Tibial artery (tissue), 4 donors: ENCODE measurements around the gene GRIK5.

ENCODE experiments used
- DNase-seq, 2 donors: peaks; one replicate each; pipeline ENCODE4 v3.0.0-alpha.2; 2019
- H3K27ac ChIP-seq, 2 donors: fragments of 200-600 bp; sonication (generic) in 1 of 2; 1 replicate in 1 of 2; 2 replicates in 1 of 2; pipeline ENCODE4 v1.5.1; 2018 to 2019; ENCODE audit warnings: mild to moderate bottlenecking in 1 of 2
- H3K27me3 ChIP-seq, 2 donors: fragments of 200-600 bp; sonication (generic) in 1 of 2; one replicate each; pipeline versions ENCODE4 v1.5.1 to v1.6.0; 2016 to 2019
- H3K36me3 ChIP-seq, 3 donors: fragments of 200-600 bp; sonication (generic) in 2 of 3; one replicate each; pipeline ENCODE4 v1.5.1; 2016 to 2019; ENCODE audit warnings: mild to moderate bottlenecking in 2 of 3
- H3K4me1 ChIP-seq, 4 donors: fragments of 200-600 bp; sonication (generic) in 2 of 4; 1 replicate in 3 of 4; 2 replicates in 1 of 4; pipeline ENCODE4 v1.5.1; 2016 to 2019
- H3K4me3 ChIP-seq, 2 donors: fragments of 200-600 bp; sonication (generic) in 1 of 2; 1 replicate in 1 of 2; 2 replicates in 1 of 2; pipeline ENCODE4 v1.5.1; 2018 to 2019; ENCODE audit warnings: mild to moderate bottlenecking in 2 of 2
- H3K9me3 ChIP-seq, 3 donors: fragments of 200-600 bp; sonication (generic) in 1 of 3; one replicate each; pipeline ENCODE4 v1.5.1; 2016 to 2019
- CTCF ChIP-seq, 2 experiments: fragments of 200-600 bp in 1 of 2; fragments of 450-650 bp in 1 of 2; IDR thresholded peaks; one replicate each; pipeline ENCODE4 v1.5.1; 2017 to 2019; ENCODE audit warnings: antibody characterized with exemption in 2 of 2, mild to moderate bottlenecking in 1 of 2, moderate library complexity in 1 of 2
- intact Hi-C: fragments of 100-400 bp; cut with DNase I; formaldehyde crosslinking; loops from one replicate; pipeline ENCODE4 v1.15.0; 2023; ENCODE audit warnings: low total_unique reads

The GRIK5 gene

GRCh38 chr19:42078538-42079275, 8.7 kb upstream of the GRIK5 start:
- no peak overlapping the region for H3K27ac ChIP-seq
- DNase-seq: no peak
- no peak for TF ChIP-seq CTCF (IDR thresholded peaks at IDR 0.05)
- peaks cover 0 to 28% (median 20%) of the 10 kb centered on the region in 4 donors for H3K4me1 ChIP-seq
- intact Hi-C loops: no loop called here
- no peaks in the 10 kb centered on the region for H3K27me3 ChIP-seq
- peaks cover 39 to 56% (median 41%) of the 10 kb centered on the region in 3 donors for H3K36me3 ChIP-seq
- H3K9me3 ChIP-seq: no peaks in the 10 kb centered on the region
- H3K4me3 ChIP-seq: no peak overlapping the region

GRCh38 chr19:42078058-42078457, 8.1 kb upstream of the GRIK5 start:
- Histone ChIP-seq H3K9me3 (no peaks in the 10 kb centered on the region), H3K4me3 (no peak overlapping the region), H3K27ac (no peak overlapping the region), H3K36me3 (peaks cover 34 to 49% (median 37%) of the 10 kb centered on the region in 3 donors), H3K27me3 (no peaks in the 10 kb centered on the region), H3K4me1 (peaks cover 0 to 28% (median 20%) of the 10 kb centered on the region in 4 donors)
- DNase-seq: no peak
- intact Hi-C loops: no loop called here
- no peak for TF ChIP-seq CTCF (IDR thresholded peaks at IDR 0.05)

GRCh38 chr19:42076380-42076944, 6.5 kb upstream of the GRIK5 start:
- no peaks in the 10 kb centered on the region for H3K9me3 ChIP-seq
- H3K4me1 ChIP-seq: peaks cover 0 to 28% (median 20%) of the 10 kb centered on the region in 4 donors
- peak in 1 of 2 donors; percentile 73 for DNase-seq
- TF ChIP-seq CTCF (IDR thresholded peaks at IDR 0.05): no peak
- peak overlapping the region; percentile 90 to 98 for H3K27ac ChIP-seq
- intact Hi-C loops: no loop called here
- peak overlapping the region; percentile 85 to 94 for H3K4me3 ChIP-seq
- no peaks in the 10 kb centered on the region for H3K27me3 ChIP-seq
- peaks cover 28 to 35% (median 30%) of the 10 kb centered on the region in 3 donors for H3K36me3 ChIP-seq

- peaks cover 22 to 28% (median 23%) of the 10 kb centered on the region in 3 donors for H3K36me3 ChIP-seq
- TF ChIP-seq CTCF (IDR thresholded peaks at IDR 0.05): no peak
- no peaks in the 10 kb centered on the region for H3K27me3 ChIP-seq
- H3K4me3 ChIP-seq: peak within 1 kb of the TSS; percentile 85 to 94
- peak within 1 kb of the TSS; percentile 90 to 98 for H3K27ac ChIP-seq
- peaks cover 0 to 28% (median 20%) of the 10 kb centered on the region in 4 donors for H3K4me1 ChIP-seq
- no peaks in the 10 kb centered on the region for H3K9me3 ChIP-seq
- peak; percentile 99 to 100 for DNase-seq
- intact Hi-C loops: no loop called here
These were observed 5.8 kb upstream of the GRIK5 start, which contains the start of gene ZNF574 for GRCh38 chr19:42075616-42076379. Gene ZNF574, plus strand, starts transcription at chr19:42076166. Its CDS starts 2,441 bp downstream, at chr19:42078607.

- Histone ChIP-seq H3K27me3 (no peaks in the 10 kb centered on the region), H3K36me3 (peaks cover 17 to 23% (median 18%) of the 10 kb centered on the region in 3 donors), H3K27ac (peak overlapping the region; percentile 90 to 98), H3K4me1 (peaks cover 0 to 34% (median 23%) of the 10 kb centered on the region in 4 donors), H3K4me3 (peak overlapping the region; percentile 54 to 94), H3K9me3 (no peaks in the 10 kb centered on the region)
- no peak for TF ChIP-seq CTCF (IDR thresholded peaks at IDR 0.05)
- DNase-seq: no peak
- intact Hi-C loops: no loop called here
These were observed 5.3 kb upstream of the GRIK5 start for GRCh38 chr19:42075364-42075615.
